Muscle layer of duodenum (tissue), 2 donors: ENCODE data around the gene SSR1.
"Not testable (repeated sequence)": the region's sequence is repeated elsewhere in the genome, so short reads cannot be mapped to it uniquely, and the experiment has no call there.

Experiments
- H3K27ac ChIP-seq: one replicate; pipeline ENCODE4 v1.7.0; 2013; ENCODE audit warnings: mild to moderate bottlenecking, low read length
- H3K27me3 ChIP-seq: one replicate; pipeline ENCODE4 v1.7.0; 2013; ENCODE audit warnings: low read depth, mild to moderate bottlenecking, control low read depth, low read length
- H3K36me3 ChIP-seq, 2 donors: one replicate each; pipeline ENCODE4 v1.7.0; 2013; ENCODE audit warnings: low read length in 2 of 2, control low read depth in 1 of 2, mild to moderate bottlenecking in 1 of 2; ENCODE audit not compliant: insufficient read depth in 2 of 2, control insufficient read depth in 1 of 2
- H3K4me1 ChIP-seq, 2 donors: one replicate each; pipeline ENCODE4 v1.7.0; 2013; ENCODE audit warnings: low read length in 2 of 2, mild to moderate bottlenecking in 2 of 2, control low read depth in 1 of 2, moderate library complexity in 1 of 2; ENCODE audit not compliant: insufficient read depth in 2 of 2, control insufficient read depth in 1 of 2
- H3K4me3 ChIP-seq, 2 donors: one replicate each; pipeline ENCODE4 v1.7.0; 2013; ENCODE audit warnings: low read length in 2 of 2, low read depth in 1 of 2, mild to moderate bottlenecking in 1 of 2
- H3K9me3 ChIP-seq, 2 donors: one replicate each; pipeline ENCODE4 v1.7.0; 2013; ENCODE audit warnings: low read length in 2 of 2, control low read depth in 1 of 2, mild to moderate bottlenecking in 1 of 2; ENCODE audit not compliant: control insufficient read depth in 1 of 2
- donor health status: healthy.

SSR1 gene

DNA sequence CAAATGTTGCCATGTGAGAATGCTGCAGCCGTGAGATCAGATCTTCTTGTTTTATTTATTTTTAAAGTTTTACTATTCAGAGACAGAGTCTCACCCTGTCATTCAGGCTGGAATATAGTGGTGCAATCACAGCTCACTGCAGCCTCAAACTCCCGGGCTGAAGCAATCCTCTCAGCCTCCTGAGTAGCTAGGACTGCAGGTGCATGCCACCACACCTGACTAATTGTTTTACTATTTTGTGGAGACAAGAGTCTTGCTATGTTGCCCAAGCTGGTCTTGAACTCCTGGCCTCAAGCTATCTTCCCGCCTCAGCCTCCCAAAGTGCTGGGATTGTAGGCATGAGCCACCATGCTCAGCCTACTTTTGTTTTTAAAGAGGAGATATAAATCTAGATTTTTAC is 22.5 kb upstream of the SSR1 start:
- Histone ChIP-seq H3K36me3 (no peaks in the 10 kb centered on the region), H3K27ac (no peak overlapping the region), H3K4me1 (no peaks in the 10 kb centered on the region), H3K27me3 (no peaks in the 10 kb centered on the region), H3K4me3 (no peak overlapping the region), H3K9me3 (no peaks in the 10 kb centered on the region)

DNA sequence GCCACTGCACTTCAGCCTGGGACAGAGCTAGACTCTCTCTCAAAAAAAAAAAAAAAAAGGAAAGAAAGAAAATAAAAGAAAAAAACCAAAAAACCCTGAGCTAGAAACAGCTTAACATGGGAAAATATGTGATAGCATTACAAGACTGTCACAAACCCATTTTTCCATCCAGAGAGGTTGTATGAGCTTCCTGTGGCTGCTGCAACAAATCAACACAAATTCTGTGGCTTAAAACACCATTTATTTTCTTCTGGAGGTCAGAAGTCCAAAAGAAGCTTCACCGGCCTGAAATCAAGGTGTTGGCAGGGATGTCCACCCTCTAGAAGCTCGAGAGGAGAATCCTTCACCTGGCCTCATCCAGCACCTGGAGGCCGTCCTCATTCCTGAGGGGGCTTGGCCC is 21.7 kb upstream of the SSR1 start:
- Histone ChIP-seq H3K27ac (no peak overlapping the region), H3K9me3 (no peaks in the 10 kb centered on the region), H3K36me3 (no peaks in the 10 kb centered on the region), H3K4me3 (no peak overlapping the region), H3K27me3 (no peaks in the 10 kb centered on the region), H3K4me1 (no peaks in the 10 kb centered on the region)

DNA sequence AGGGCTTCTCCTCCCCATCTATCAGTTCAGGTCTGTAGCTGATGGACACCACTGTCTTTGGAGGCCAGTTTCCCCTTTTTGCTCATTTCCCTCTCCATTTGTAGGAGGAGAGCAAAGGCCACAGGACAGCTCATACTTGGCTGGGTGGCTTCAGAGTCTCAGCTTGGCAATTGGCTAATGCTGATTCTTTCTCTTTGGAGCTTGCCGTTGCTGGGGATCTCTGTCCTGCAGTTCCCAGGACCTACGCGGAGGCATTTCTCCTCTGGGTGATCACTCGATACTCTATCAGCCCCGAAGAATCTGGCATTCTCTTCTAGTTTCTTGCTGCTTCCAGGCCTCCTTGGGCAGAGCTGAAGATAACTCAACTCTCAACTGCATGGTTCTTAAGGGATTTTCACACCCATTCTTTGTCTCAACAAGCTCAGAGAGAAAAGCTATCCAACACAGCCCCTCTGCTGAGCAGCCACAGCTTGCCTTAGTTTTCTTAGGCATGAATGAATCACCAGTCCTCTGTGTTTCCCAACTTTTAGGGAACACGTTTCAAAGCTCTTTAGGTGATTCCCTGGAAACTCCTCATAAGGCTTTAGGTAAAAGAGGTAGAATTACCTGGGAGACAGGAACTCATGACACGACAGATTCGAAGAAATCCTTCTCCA is 19.2 kb upstream of the SSR1 start:
- Histone ChIP-seq H3K4me1 (no peaks in the 10 kb centered on the region), H3K36me3 (no peaks in the 10 kb centered on the region), H3K4me3 (no peak overlapping the region), H3K9me3 (no peaks in the 10 kb centered on the region), H3K27me3 (no peaks in the 10 kb centered on the region), H3K27ac (no peak overlapping the region)

DNA sequence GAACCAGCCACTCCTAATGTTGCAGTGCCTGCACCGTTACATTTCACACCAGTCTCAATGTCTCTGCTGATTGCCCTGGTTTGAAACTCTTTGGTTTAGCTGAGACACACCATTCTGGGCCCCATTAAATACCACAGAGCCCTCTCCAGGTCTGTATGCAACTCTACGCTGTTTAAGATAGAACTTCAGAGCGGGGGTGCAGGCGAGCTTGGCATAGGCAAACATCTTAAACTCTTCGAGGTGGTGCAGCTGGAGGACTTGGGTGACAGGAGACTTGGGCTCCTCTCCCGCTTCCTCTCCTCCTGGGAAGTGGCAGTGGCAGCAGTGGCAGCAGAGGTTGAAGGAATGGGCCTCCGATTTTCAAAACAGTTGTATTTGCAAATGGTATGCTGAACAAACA is 18.5 kb upstream of the SSR1 start:
- no peak overlapping the region for H3K4me3 ChIP-seq

DNA sequence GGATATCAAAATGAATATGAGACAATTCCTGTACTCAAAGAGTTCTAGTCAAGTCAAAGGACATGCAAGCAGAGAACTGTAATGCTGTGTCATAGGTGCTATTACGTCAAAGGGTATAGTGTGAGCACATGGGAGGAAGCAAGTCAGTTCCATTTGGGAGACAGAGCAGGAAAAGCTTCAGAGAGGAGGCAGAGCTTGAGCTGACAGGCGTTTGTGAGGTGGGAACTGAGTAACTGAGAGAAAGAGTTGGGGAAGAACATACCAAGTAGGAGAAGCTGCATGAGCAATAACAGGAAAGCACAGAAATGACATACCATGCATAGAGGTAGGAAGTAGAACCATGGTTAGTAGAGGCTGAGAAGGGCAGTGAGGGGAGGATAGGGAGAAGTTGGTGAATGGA is 15.2 kb upstream of the SSR1 start:
- no peaks in the 10 kb centered on the region for H3K9me3 ChIP-seq
- H3K4me1 ChIP-seq: no peaks in the 10 kb centered on the region
- no peaks in the 10 kb centered on the region for H3K36me3 ChIP-seq
- no peak overlapping the region for H3K4me3 ChIP-seq
- no peak overlapping the region for H3K27ac ChIP-seq
- H3K27me3 ChIP-seq: no peaks in the 10 kb centered on the region

More for the DNA sequence above, 18.5 kb upstream of the SSR1 start:
- no peak overlapping the region for H3K27ac ChIP-seq
- H3K4me1 ChIP-seq: no peaks in the 10 kb centered on the region
- no peaks in the 10 kb centered on the region for H3K27me3 ChIP-seq
- no peaks in the 10 kb centered on the region for H3K9me3 ChIP-seq
- no peaks in the 10 kb centered on the region for H3K36me3 ChIP-seq

DNA sequence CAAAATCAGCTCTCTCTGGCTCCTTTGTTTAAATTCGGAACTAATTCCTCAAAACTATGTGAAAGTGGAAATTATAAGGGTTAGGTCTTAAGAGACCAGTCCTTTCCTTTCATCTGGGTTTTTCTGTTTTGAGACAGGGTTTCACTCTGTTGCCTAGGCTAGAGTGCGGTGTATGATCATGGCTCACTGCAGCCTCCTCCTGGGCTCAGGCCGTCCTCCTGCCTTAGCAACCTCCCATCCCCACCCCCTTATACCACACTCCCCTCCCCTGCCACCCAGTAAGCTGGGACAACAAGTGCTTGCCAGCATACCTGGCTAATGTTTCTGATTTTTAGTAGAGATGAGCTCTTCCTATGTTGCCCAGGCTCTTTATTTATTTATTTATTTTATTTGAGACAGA is 12.8 kb upstream of the SSR1 start:
- no peak overlapping the region for H3K27ac ChIP-seq
- H3K4me1 ChIP-seq: no peaks in the 10 kb centered on the region
- no peaks in the 10 kb centered on the region for H3K9me3 ChIP-seq
- no peaks in the 10 kb centered on the region for H3K36me3 ChIP-seq
- H3K27me3 ChIP-seq: no peaks in the 10 kb centered on the region
- no peak overlapping the region for H3K4me3 ChIP-seq

DNA sequence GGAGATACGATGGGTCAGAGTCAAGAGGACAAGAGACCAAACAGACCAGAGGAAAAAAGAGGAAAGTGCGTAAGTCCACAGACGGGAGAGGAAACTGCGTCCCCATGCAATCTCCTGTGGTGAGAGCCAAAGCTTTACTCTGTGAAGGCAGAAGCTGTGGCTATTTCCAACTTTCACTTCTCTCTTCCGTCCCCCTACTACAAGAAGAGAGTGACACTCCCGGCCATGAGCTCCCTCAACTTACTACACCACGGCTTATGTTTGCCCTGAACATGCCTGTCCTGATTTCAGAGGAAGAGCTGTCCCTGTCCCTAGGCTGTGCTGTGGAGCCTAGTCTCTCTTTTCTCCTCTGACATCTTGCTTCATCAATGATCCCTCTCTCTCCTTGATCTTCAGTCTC is 11.5 kb upstream of the SSR1 start:
- Histone ChIP-seq H3K4me3 (no peak overlapping the region), H3K27me3 (no peaks in the 10 kb centered on the region), H3K9me3 (no peaks in the 10 kb centered on the region), H3K36me3 (no peaks in the 10 kb centered on the region), H3K27ac (no peak overlapping the region), H3K4me1 (no peaks in the 10 kb centered on the region)

DNA sequence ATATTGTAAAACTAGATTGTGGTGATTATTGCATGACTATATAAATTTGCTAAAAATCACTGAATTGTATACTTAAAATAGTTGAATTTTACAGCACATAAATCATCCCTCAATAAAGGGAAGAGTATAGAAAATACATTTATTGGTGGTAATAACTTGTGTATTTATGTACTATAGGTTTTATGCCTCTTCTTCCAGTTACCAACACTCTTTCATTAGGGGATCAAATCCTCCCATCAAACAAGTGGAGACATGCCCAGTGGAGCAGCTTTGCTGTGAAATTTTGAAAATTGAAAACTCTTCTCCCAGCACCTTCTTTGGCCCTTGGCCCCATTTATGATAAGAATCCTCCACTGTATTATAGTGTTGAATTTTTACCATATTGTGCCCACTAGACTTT is 10.1 kb upstream of the SSR1 start:
- no peaks in the 10 kb centered on the region for H3K36me3 ChIP-seq
- H3K27ac ChIP-seq: no peak overlapping the region
- H3K4me3 ChIP-seq: no peak overlapping the region
- no peaks in the 10 kb centered on the region for H3K9me3 ChIP-seq
- no peaks in the 10 kb centered on the region for H3K27me3 ChIP-seq
- H3K4me1 ChIP-seq: no peaks in the 10 kb centered on the region

DNA sequence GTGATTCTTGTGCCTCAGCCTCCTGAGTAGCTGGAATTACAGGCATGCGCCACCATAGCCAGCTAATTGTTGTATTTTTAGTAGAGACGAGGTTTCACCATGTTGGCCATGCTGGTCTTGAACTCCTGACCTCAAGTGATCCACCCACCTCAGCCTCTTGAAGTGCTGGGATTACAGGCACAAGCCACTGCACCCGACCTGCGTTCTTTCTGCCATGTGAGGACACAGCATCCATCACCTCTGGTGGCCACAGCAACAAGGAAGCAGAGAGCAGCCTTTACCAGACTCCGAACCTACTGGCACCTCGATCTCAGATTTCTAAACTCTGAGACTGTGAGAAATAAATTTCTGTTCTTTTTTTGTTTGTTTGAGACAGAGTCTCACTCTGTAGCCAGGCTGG is 8.9 kb upstream of the SSR1 start:
- not testable (repeated sequence) for H3K4me1 ChIP-seq, H3K27me3 ChIP-seq, H3K9me3 ChIP-seq, H3K4me3 ChIP-seq, H3K27ac ChIP-seq, H3K36me3 ChIP-seq

DNA sequence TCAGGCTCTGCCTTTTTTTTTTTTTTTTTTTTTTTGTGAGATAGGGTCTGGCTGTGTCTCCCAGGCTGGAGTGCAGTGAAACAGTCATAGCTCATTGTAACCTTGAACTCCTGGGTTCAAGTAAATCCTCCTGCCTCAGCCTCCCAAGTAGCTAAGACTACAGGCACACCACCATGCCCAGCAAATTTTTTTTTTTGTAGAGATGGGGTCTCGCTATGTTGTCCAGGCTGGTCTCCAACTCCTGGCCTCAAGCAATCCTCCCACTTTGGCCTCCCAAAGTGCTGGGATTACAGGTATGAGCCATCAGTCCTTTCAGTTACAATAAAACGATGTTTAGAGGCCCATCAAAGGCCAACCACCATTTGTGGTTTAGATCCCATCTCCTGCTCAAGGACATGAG is 6.4 kb upstream of the SSR1 start:
- H3K36me3 ChIP-seq, H3K4me1 ChIP-seq, H3K27ac ChIP-seq, H3K27me3 ChIP-seq, H3K9me3 ChIP-seq, H3K4me3 ChIP-seq: not testable (repeated sequence)

DNA sequence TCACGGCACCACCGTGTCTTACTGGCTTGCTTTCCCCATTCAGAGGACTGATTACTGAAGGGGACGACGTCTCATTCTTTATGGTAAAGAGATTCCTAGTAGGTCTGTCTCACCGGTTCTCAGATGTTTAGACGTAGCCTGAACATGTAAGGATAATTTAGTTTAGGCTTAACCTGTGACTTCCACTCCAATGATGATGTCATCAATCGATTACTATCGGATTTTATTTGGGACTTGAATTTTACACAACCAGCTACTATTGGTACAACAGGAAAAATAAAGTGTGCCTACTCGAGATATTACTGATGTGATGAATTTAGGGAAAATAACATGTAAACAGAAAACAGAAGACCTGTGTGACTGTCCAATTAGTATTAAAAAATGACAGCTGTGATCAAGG is 4.5 kb upstream of the SSR1 start:
- Histone ChIP-seq H3K27ac (no peak overlapping the region), H3K9me3 (no peaks in the 10 kb centered on the region), H3K4me3 (no peak overlapping the region), H3K27me3 (no peaks in the 10 kb centered on the region), H3K36me3 (peaks cover 0 to 4% of the 10 kb centered on the region in 2 donors), H3K4me1 (peaks cover 0 to 4% of the 10 kb centered on the region in 2 donors)
